Spleen (tissue), 11 donors: Measurements from ENCODE around the gene MLYCD. TPM values are rescaled to one million over a fixed set of nuclear protein-coding genes. Genes with fewer than 3 reads are reported as not detected.

ENCODE experiments used
- DNase-seq: peaks from one replicate; pipeline ENCODE4 v3.0.0-alpha.2; 2020
- H3K27ac ChIP-seq, 8 donors: fragments of 200-600 bp; sonication (generic) in 7 of 8; 1 replicate in 4 of 8; 2 replicates in 4 of 8; pipeline versions ENCODE4 v1.5.0 to v1.8.0; 2016 to 2021; ENCODE audit warnings: inconsistent platforms in 4 of 8, mild to moderate bottlenecking in 4 of 8, moderate library complexity in 1 of 8
- H3K27me3 ChIP-seq, 7 donors: fragments of 200-600 bp; sonication (generic) in 6 of 7; replicated peaks in 1 of 7; 1 replicate in 4 of 7; 2 replicates in 3 of 7; pipeline versions ENCODE4 v1.5.0 to v1.8.0; 2016 to 2021; ENCODE audit warnings: inconsistent platforms in 3 of 7, mild to moderate bottlenecking in 1 of 7
- H3K36me3 ChIP-seq, 6 donors: fragments of 200-600 bp; sonication (generic) in 5 of 6; 1 replicate in 4 of 6; 2 replicates in 2 of 6; pipeline versions ENCODE4 v1.5.0 to v1.8.0; 2016 to 2021; ENCODE audit warnings: inconsistent platforms in 2 of 6
- H3K4me1 ChIP-seq, 6 donors: fragments of 200-600 bp; sonication (generic) in 5 of 6; 1 replicate in 3 of 6; 2 replicates in 3 of 6; pipeline versions ENCODE4 v1.5.0 to v1.8.0; 2016 to 2021; ENCODE audit warnings: inconsistent platforms in 3 of 6
- H3K4me3 ChIP-seq, 8 donors: fragments of 200-600 bp; sonication (generic) in 7 of 8; 1 replicate in 4 of 8; 2 replicates in 4 of 8; pipeline versions ENCODE4 v1.5.0 to v1.8.0; 2016 to 2021; ENCODE audit warnings: inconsistent platforms in 4 of 8, mild to moderate bottlenecking in 4 of 8, moderate library complexity in 2 of 8
- H3K9me3 ChIP-seq, 8 donors: fragments of 200-600 bp; sonication (generic) in 7 of 8; 1 replicate in 4 of 8; 2 replicates in 4 of 8; pipeline versions ENCODE4 v1.5.0 to v1.8.0; 2016 to 2021; ENCODE audit warnings: inconsistent platforms in 4 of 8
- CTCF ChIP-seq, 11 experiments: fragments of 200-600 bp in 7 of 11; fragments of 450-650 bp in 4 of 11; sonication (generic) in 4 of 11; IDR thresholded peaks in 8 of 11; conservative IDR thresholded peaks in 3 of 11; 1 replicate in 7 of 11; 2 replicates in 4 of 11; pipeline versions ENCODE4 v1.4.0 to v1.8.0; 2016 to 2021; ENCODE audit warnings: antibody characterized with exemption in 11 of 11, inconsistent platforms in 4 of 11, mild to moderate bottlenecking in 1 of 11
- POLR2A ChIP-seq, 3 donors: fragments of 450-650 bp; IDR thresholded peaks; one replicate each; pipeline ENCODE4 v1.5.1; 2017; ENCODE audit warnings: antibody characterized with exemption in 3 of 3, mild to moderate bottlenecking in 1 of 3
- POLR2AphosphoS5 ChIP-seq, 3 donors: sonication (generic); formaldehyde crosslinking; IDR thresholded peaks; one replicate each; pipeline ENCODE4 v1.5.1; 2017; ENCODE audit warnings: antibody characterized with exemption in 3 of 3
- WGBS, 5 donors: extraction: QIAGEN DNeasy Blood & Tissue Kit in 3 of 5; methylation state at CpG; one replicate each; pipeline versions ENCODE4 v1.1.5 to v1.1.7; 2013 to 2018; 5-methylcytosine and 5-hydroxymethylcytosine counted together
- intact Hi-C: fragments of 100-400 bp; cut with DNase I; formaldehyde crosslinking; loops from one replicate; pipeline ENCODE4 v1.15.0; 2023; ENCODE audit warnings: low total_unique reads
- polyA plus RNA-seq, 3 donors: library from polyadenylated mRNA; stranded (reverse); fragments of 200-250 nt; gene quantifications; one replicate each; pipeline ENCODE4 v1.2.1, GENCODE V29; 2013
- total RNA-seq, 7 donors: library from RNA; depleted of rRNA in 3 of 7; stranded (reverse); fragments of >200 nt in 3 of 7; fragmentation: NEBNext Ultra II Directional in 4 of 7; extraction: Animal tissue kit (Norgen Biotek cat#: 25700) in 4 of 7; gene quantifications; one replicate each; pipeline versions ENCODE4 v1.1.0 to v1.2.1, GENCODE V29; 2016 to 2021
- donor health status: healthy with polysubstance abuse.
- donor health status: DM: no; HTN: no; CAD: no; lungs with moderate emphysema.
- donor health status: DM: no; HTN: no; CAD: no.
- donor health status: Bipolar disorder and iron deficiency.
- donor health status: healthy.
- donor health status: DM: no; HTN: no; CAD: no.
- donor health status: DM: yes; HTN: yes; CAD: no.

Gene MLYCD
- total and polyA plus RNA-seq, 10 donors, result 2.0 to 14.3 (median 9.9) TPM

- TF ChIP-seq POLR2A (IDR thresholded peaks at IDR 0.05), result no peak
- no peak for TF ChIP-seq CTCF (IDR thresholded peaks at IDR 0.05 in 8 of 11, conservative IDR thresholded peaks at IDR 0.05 in 3 of 11)
- no peak for TF ChIP-seq POLR2AphosphoS5 (IDR thresholded peaks at IDR 0.05)
- Histone ChIP-seq H3K9me3 (no peaks in the 10 kb centered on the region), H3K27me3 (peaks cover 0 to 8% (median 0%) of the 10 kb centered on the region in 7 donors), H3K27ac (no peak overlapping the region), H3K4me1 (peaks cover 0 to 6% (median 2%) of the 10 kb centered on the region in 6 donors), H3K4me3 (no peak overlapping the region), H3K36me3 (no peaks in the 10 kb centered on the region)
- intact Hi-C loops, result no loop called here
- 86 to 93% (median 90%) methylated on average over 11 of the region's 11 CpGs for WGBS, 5 donors
- no peak for DNase-seq
Measured at GRCh38 chr16:83852774-83853173, 46.1 kb upstream of the MLYCD start.

GRCh38 chr16:83853834-83854233, 45.1 kb upstream of the MLYCD start:
- no peak for TF ChIP-seq POLR2AphosphoS5 (IDR thresholded peaks at IDR 0.05)
- TF ChIP-seq CTCF (IDR thresholded peaks at IDR 0.05 in 8 of 11, conservative IDR thresholded peaks at IDR 0.05 in 3 of 11), result no peak
- no peak for TF ChIP-seq POLR2A (IDR thresholded peaks at IDR 0.05)
- no peaks in the 10 kb centered on the region for H3K9me3 ChIP-seq
- H3K4me1 ChIP-seq, result no peaks in the 10 kb centered on the region
- intact Hi-C loops, result no loop called here
- no peaks in the 10 kb centered on the region for H3K36me3 ChIP-seq
- H3K27me3 ChIP-seq, result peaks cover 0 to 8% (median 0%) of the 10 kb centered on the region in 7 donors
- 93 to 99% (median 96%) methylated on average over 8 of the region's 8 CpGs for WGBS, 5 donors
- DNase-seq, result no peak
- no peak overlapping the region for H3K27ac ChIP-seq
- no peak overlapping the region for H3K4me3 ChIP-seq

DNA sequence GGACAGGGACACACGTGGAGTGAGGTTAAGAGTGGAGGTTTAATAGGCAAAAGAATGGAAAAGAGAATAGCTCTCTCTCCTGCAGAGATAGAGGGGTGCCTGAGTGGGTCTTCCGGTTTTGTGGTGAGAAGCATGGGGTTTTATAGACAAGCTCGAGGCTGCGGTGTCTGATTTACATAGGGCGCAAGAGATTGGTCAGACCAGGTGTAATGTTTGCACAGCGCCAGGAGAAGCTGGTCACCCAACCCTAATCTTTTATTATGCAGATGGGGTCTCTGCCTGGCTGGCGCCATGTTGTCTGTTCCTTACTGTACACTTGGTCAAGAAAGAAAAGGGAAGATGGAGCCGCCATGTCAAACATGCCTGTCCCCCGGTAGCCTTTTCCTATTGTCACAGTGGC, 44.5 kb upstream of the MLYCD start:
- TF ChIP-seq CTCF (IDR thresholded peaks at IDR 0.05 in 8 of 11, conservative IDR thresholded peaks at IDR 0.05 in 3 of 11), result no peak
- TF ChIP-seq POLR2AphosphoS5 (IDR thresholded peaks at IDR 0.05), result no peak
- TF ChIP-seq POLR2A (IDR thresholded peaks at IDR 0.05), result no peak
- H3K4me1 ChIP-seq, result no peaks in the 10 kb centered on the region
- no peak overlapping the region for H3K4me3 ChIP-seq
- no peaks in the 10 kb centered on the region for H3K36me3 ChIP-seq
- intact Hi-C loops, result no loop called here
- WGBS, 5 donors, result 78 to 88% (median 83%) methylated on average over 9 of the region's 9 CpGs
- H3K27ac ChIP-seq, result no peak overlapping the region
- no peak for DNase-seq
- H3K9me3 ChIP-seq, result no peaks in the 10 kb centered on the region
- peaks cover 0 to 6% (median 0%) of the 10 kb centered on the region in 7 donors for H3K27me3 ChIP-seq

GRCh38 chr16:83856792-83857191, 42.1 kb upstream of the MLYCD start:
- intact Hi-C loops, result no loop called here
- H3K27me3 ChIP-seq, result peaks cover 0 to 5% (median 0%) of the 10 kb centered on the region in 7 donors
- 80 to 90% (median 84%) methylated on average over 4 of the region's 4 CpGs for WGBS, 5 donors
- no peak overlapping the region for H3K4me3 ChIP-seq
- DNase-seq, result no peak
- H3K9me3 ChIP-seq, result no peaks in the 10 kb centered on the region
- TF ChIP-seq POLR2A (IDR thresholded peaks at IDR 0.05), result no peak
- no peak for TF ChIP-seq POLR2AphosphoS5 (IDR thresholded peaks at IDR 0.05)
- no peak for TF ChIP-seq CTCF (IDR thresholded peaks at IDR 0.05 in 8 of 11, conservative IDR thresholded peaks at IDR 0.05 in 3 of 11)
- no peak overlapping the region for H3K27ac ChIP-seq
- no peaks in the 10 kb centered on the region for H3K4me1 ChIP-seq
- no peaks in the 10 kb centered on the region for H3K36me3 ChIP-seq
